Measurements from ENCODE around the gene MEGF6. TPM values are rescaled to one million over a fixed set of nuclear protein-coding genes. Genes with fewer than 3 reads are reported as not detected.

Gene MEGF6
- total RNA-seq, 1 donor from 2014 or later: 1.3 TPM

- Histone ChIP-seq H3K4me3 (ENCODE audit: low read depth, low read length) (no peak overlapping the region), H3K36me3 (ENCODE audit: control insufficient read depth, insufficient read depth, low read length) (no peaks in the 10 kb centered on the region), H3K27me3 (ENCODE audit: control insufficient read depth, insufficient read depth, low read length) (peaks cover 33% of the 10 kb centered on the region)
- no peak for FAIRE-seq
- DNase-seq (ENCODE audit: low read depth): no peak
- no peak for TF ChIP-seq CTCF (IDR thresholded peaks at IDR 0.05; ENCODE audit: insufficient read depth, low read length, severe bottlenecking)
Measured at GRCh38 chr1:3609769-3610526, 1.4 kb downstream of the MEGF6 start.

DNA sequence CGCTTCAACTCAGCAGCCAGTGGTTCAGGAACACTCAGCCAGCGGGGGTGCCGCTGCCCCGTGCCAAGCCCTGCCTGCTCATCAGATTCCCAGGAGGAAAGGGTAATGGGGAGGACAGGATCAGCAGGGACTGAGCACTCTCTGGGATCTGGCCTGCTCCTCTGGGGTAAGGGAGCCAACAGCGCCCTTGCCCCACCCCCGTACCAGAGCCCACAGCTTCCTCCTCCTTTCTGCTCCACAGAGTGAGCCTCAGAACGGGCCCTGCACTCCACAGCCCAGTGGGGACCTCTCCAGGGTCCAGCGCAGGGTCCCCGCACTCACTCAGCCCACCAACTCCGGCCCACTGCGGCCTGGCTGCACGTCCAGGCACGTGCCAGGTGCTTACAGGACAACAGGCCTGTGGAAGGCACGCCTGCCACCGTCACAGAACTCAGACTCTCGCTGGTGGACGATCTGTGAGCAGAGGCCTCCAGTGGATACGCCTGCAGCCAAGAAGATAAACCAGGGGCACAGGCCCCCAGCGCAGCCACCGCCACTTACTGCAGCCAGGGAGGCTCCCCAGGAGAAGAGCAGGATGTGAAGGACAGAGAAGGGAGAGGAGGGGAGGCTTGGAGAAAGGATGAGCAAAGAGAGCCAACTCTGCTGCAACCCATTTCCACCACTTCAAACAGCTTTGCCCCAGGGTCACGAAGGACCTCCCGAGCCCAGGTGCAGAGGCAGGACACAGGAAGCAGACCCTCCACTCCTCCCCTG is 2.1 kb downstream of the MEGF6 start:
- FAIRE-seq (no peak), DNase-seq (ENCODE audit: low read depth) (no peak)
- Histone ChIP-seq H3K27me3 (ENCODE audit: control insufficient read depth, insufficient read depth, low read length) (peaks cover 29% of the 10 kb centered on the region), H3K36me3 (ENCODE audit: control insufficient read depth, insufficient read depth, low read length) (no peaks in the 10 kb centered on the region), H3K4me3 (ENCODE audit: low read depth, low read length) (no peak overlapping the region)
- no peak for TF ChIP-seq CTCF (IDR thresholded peaks at IDR 0.05; ENCODE audit: insufficient read depth, low read length, severe bottlenecking)

DNA sequence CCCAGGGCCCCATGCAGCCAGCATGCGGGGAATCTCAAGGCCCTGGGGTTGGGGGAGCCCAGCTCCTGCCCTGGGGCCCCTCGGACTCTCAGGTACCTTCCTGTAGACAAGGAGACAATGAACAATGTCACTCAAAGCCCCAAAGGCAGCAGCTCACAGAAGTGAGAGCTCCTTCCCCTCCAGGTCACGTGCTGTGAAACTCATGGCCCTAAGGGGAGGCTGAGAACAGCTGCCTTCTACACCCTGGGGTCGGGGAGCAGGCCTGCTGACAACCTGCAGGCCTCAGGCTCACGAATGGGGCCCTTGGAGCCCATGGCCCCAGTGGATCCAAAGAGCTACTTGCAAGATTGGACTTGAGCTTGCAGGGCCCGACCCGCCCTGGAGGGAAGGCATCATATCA is 3.2 kb downstream of the MEGF6 start:
- H3K4me3 ChIP-seq (ENCODE audit: low read depth, low read length): no peak overlapping the region
- H3K36me3 ChIP-seq (ENCODE audit: control insufficient read depth, insufficient read depth, low read length): no peaks in the 10 kb centered on the region
- FAIRE-seq (no peak), DNase-seq (ENCODE audit: low read depth) (no peak)
- no peak for TF ChIP-seq CTCF (IDR thresholded peaks at IDR 0.05; ENCODE audit: insufficient read depth, low read length, severe bottlenecking)
- H3K27me3 ChIP-seq (ENCODE audit: control insufficient read depth, insufficient read depth, low read length): peaks cover 27% of the 10 kb centered on the region

- FAIRE-seq: no peak
- peaks cover 24% of the 10 kb centered on the region for H3K27me3 ChIP-seq (ENCODE audit: control insufficient read depth, insufficient read depth, low read length)
Measured at GRCh38 chr1:3607703-3608065, 3.6 kb downstream of the MEGF6 start.

More at GRCh38 chr1:3607703-3608065, 3.6 kb downstream of the MEGF6 start:
- no peak overlapping the region for H3K4me3 ChIP-seq (ENCODE audit: low read depth, low read length)
- no peak for DNase-seq (ENCODE audit: low read depth)
- TF ChIP-seq CTCF (IDR thresholded peaks at IDR 0.05; ENCODE audit: insufficient read depth, low read length, severe bottlenecking): no peak
- H3K36me3 ChIP-seq (ENCODE audit: control insufficient read depth, insufficient read depth, low read length): no peaks in the 10 kb centered on the region
